ENCODE data around the gene TBC1D13. TPM values are rescaled to one million over a fixed set of nuclear protein-coding genes. Genes with fewer than 3 reads are reported as not detected.

TBC1D13 gene
- total RNA-seq, 1 experiment from 2014 or later = 39.9 TPM

DNA sequence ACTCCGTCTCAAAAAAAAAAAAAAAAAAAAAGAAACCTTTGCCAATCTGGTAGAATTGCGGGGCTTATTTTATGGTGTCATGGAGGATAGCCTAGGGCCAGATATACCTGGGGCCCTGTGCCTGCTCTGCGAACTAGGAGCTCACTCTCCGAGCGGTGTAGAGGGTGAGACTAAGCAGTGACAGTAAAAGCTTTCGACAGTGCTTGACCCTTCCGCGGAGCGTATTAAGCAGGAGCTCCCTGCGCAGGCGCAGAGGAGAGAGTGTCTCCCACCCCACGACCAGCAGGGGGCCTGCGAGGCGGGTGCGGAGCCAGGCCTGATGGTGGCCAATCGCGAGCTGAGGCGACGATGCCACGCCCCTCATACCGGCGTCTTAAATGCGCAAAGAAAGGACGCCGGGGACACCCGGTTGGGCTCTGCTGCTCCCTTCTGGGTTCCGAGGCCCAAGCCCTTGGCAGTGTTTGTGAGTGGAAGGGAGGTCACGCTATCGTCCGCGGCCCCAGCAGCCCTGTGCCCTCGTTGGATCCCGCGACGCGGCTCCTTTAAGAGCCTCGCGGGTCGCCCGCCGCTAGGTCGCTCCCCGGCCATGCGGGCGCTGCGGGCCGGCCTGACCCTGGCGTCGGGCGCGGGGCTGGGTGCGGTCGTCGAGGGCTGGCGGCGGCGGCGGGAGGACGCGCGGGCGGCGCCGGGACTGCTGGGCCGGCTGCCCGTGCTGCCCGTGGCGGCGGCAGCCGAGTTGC is 31.2 kb downstream of the TBC1D13 start, which contains the start of gene ENDOG:
Gene ENDOG, plus strand, starts transcription at position 402 of the 740 bp plus-strand sequence. Its CDS starts 185 bp downstream, at position 587.
- ChIA-PET POLR2A (interaction anchor here (0.6 to 2.8 kb wide), 10 partner anchors 12 to 486 kb away, joined by 3 to 43 read pairs (median 6); partner anchors contain the start of genes SPOUT1, SPTAN1, URM1 and ZDHHC12), CTCF (interaction anchor here (0.5 to 2.2 kb wide), 29 partner anchors 10 to 808 kb away, joined by 3 to 42 read pairs (median 4); partner anchors contain the start of genes DOLPP1, KYAT1, LRRC8A and NTMT1)
- Mint-ChIP-seq H3K4me1 (ENCODE audit: low read depth, unreplicated experiment) (peaks cover 15% of the 10 kb centered on the region), H3K36me3 (ENCODE audit: insufficient read depth, unreplicated experiment) (peaks cover 61% of the 10 kb centered on the region), H3K4me3 (ENCODE audit: unreplicated experiment) (peak within 1 kb of the TSS; percentile 77), H3K27ac (ENCODE audit: unreplicated experiment) (peak within 1 kb of the TSS; percentile 29), H3K9me3 (ENCODE audit: unreplicated experiment) (no peaks in the 10 kb centered on the region), H3K27me3 (ENCODE audit: insufficient read depth, unreplicated experiment) (no peaks in the 10 kb centered on the region)
- intact Hi-C loops (cut with micrococcal nuclease; ENCODE audit: unreplicated experiment) = loop anchor here (2.0 to 5.0 kb wide), 4 partner anchors 47 to 93 kb away; partner anchors contain the start of genes KYAT1, LRRC8A, ZDHHC12 and ZER1
- Histone ChIP-seq H3K36me3 (ENCODE audit: control insufficient read depth, insufficient read depth, low read length) (peaks cover 1% of the 10 kb centered on the region; the same call in 1 of the 2 replicates), H3K4me3 (ENCODE audit: low read depth, low read length) (peak within 1 kb of the TSS; percentile 95), H3K4me1 (no peaks in the 10 kb centered on the region; the same call in none of the 2 replicates), H3K27me3 (replicated peaks; ENCODE audit: control insufficient read depth, insufficient read depth, low read length) (no peaks in the 10 kb centered on the region), H3K9me3 (no peaks in the 10 kb centered on the region)
- peak; percentile 97 to 99 for DNase-seq
- no TSS peak for BruUV-seq (replicated peaks)
- TF ChIP-seq, protein P1, sequence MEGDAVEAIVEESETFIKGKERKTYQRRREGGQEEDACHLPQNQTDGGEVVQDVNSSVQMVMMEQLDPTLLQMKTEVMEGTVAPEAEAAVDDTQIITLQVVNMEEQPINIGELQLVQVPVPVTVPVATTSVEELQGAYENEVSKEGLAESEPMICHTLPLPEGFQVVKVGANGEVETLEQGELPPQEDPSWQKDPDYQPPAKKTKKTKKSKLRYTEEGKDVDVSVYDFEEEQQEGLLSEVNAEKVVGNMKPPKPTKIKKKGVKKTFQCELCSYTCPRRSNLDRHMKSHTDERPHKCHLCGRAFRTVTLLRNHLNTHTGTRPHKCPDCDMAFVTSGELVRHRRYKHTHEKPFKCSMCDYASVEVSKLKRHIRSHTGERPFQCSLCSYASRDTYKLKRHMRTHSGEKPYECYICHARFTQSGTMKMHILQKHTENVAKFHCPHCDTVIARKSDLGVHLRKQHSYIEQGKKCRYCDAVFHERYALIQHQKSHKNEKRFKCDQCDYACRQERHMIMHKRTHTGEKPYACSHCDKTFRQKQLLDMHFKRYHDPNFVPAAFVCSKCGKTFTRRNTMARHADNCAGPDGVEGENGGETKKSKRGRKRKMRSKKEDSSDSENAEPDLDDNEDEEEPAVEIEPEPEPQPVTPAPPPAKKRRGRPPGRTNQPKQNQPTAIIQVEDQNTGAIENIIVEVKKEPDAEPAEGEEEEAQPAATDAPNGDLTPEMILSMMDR (IDR thresholded peaks at IDR 0.05; ENCODE audit: insufficient read depth in 1 of 2, low read depth in 1 of 2, low read length in 1 of 2, severe bottlenecking in 1 of 2, unreplicated experiment in 1 of 2) = peak; percentile 94 to 95

DNA sequence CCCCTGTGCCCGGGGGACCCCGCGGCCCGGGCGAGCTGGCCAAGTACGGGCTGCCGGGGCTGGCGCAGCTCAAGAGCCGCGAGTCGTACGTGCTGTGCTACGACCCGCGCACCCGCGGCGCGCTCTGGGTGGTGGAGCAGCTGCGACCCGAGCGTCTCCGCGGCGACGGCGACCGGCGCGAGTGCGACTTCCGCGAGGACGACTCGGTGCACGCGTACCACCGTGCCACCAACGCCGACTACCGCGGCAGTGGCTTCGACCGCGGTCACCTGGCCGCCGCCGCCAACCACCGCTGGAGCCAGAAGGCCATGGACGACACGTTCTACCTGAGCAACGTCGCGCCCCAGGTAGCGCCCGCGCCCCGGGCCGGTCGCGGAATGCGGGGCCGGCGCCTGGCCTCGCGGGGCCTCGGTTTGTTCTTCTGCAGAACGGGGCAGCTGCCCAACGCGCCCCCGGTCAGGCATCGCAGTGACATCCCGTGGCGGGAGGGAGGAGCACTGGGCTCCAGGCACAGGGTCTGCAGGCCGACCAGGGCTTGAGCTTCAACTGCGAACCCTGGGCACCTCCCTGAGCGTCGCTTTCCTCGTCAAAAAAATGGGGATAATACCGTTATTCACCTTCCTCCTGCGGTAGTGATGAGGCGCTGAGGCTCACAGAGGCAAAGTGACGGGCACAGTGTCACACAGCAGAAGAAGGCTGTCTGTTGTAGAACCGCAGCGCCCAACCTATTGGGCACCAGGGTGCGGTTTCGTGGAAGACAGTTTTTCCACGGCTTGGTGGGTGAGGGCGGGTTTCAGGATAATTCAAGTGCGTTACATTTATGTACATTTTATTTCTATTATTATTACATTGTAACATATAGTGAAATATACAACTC is 32.0 kb downstream of the TBC1D13 start:
- BruUV-seq (replicated peaks) = TSS peak; percentile 47
- TF ChIP-seq, protein P1 (IDR thresholded peaks at IDR 0.05; ENCODE audit: insufficient read depth in 1 of 2, low read depth in 1 of 2, low read length in 1 of 2, severe bottlenecking in 1 of 2, unreplicated experiment in 1 of 2) = no peak
- DNase-seq = peak in 1 of 2 experiments; percentile 61
- H3K9me3 Mint-ChIP-seq (ENCODE audit: unreplicated experiment) = no peaks in the 10 kb centered on the region
- peak overlapping the region; percentile 95 for H3K4me3 ChIP-seq (ENCODE audit: low read depth, low read length)
- H3K4me3 Mint-ChIP-seq (ENCODE audit: unreplicated experiment) = peak overlapping the region; percentile 77
- H3K36me3 ChIP-seq (ENCODE audit: control insufficient read depth, insufficient read depth, low read length) = peaks cover 1% of the 10 kb centered on the region; the same call in 1 of the 2 replicates
- no peaks in the 10 kb centered on the region for H3K27me3 ChIP-seq (replicated peaks; ENCODE audit: control insufficient read depth, insufficient read depth, low read length)
- no peaks in the 10 kb centered on the region for H3K9me3 ChIP-seq
- H3K27me3 Mint-ChIP-seq (ENCODE audit: insufficient read depth, unreplicated experiment) = no peaks in the 10 kb centered on the region
- ChIA-PET CTCF (interaction anchor here (0.5 to 2.2 kb wide), 24 partner anchors 10 to 807 kb away, joined by 3 to 42 read pairs (median 4); partner anchors contain the start of genes DOLPP1, KYAT1, LRRC8A and NTMT1), POLR2A (interaction anchor here (0.6 to 2.8 kb wide), 6 partner anchors 11 to 140 kb away, joined by 5 to 43 read pairs (median 8); partner anchors contain the start of genes SPOUT1 and ZDHHC12)
- H3K36me3 Mint-ChIP-seq (ENCODE audit: insufficient read depth, unreplicated experiment) = peaks cover 67% of the 10 kb centered on the region
- intact Hi-C loops (cut with micrococcal nuclease; ENCODE audit: unreplicated experiment) = loop anchor here (2.0 to 5.0 kb wide), 4 partner anchors 48 to 94 kb away; partner anchors contain the start of genes KYAT1, LRRC8A, ZDHHC12 and ZER1
- peaks cover 15% of the 10 kb centered on the region for H3K4me1 Mint-ChIP-seq (ENCODE audit: low read depth, unreplicated experiment)
- H3K4me1 ChIP-seq = no peaks in the 10 kb centered on the region; the same call in none of the 2 replicates
- H3K27ac Mint-ChIP-seq (ENCODE audit: unreplicated experiment) = no peak overlapping the region

Measured in Caco-2 (cell line).